Measurements from ENCODE around the gene BAZ1A. TPM values are rescaled to one million over a fixed set of nuclear protein-coding genes. Genes with fewer than 3 reads are reported as not detected.

The BAZ1A gene
- total and polyA plus RNA-seq, 4 donors = 4.5 to 44.9 (median 13.3) TPM

- 72% methylated on average over 1 of the region's 1 CpG for WGBS
- no peak overlapping the region for H3K4me3 ChIP-seq (ENCODE audit: low read depth in 1 of 3, low read length in 3 of 3)
- peaks cover 2 to 25% (median 11%) of the 10 kb centered on the region in 4 donors for H3K4me1 ChIP-seq (ENCODE audit: control insufficient read depth in 4 of 4, insufficient read depth in 4 of 4, low read length in 3 of 4)
Measured at GRCh38 chr14:34710006-34710405, 165.2 kb downstream of the BAZ1A start.

GRCh38 chr14:34707722-34708121, 167.4 kb downstream of the BAZ1A start:
- Histone ChIP-seq H3K9ac (ENCODE audit: low read depth in 1 of 2, low read length in 2 of 2) (no peak overlapping the region), H3K4me1 (ENCODE audit: control insufficient read depth in 4 of 4, insufficient read depth in 4 of 4, low read length in 3 of 4) (peaks cover 2 to 21% (median 11%) of the 10 kb centered on the region in 4 donors), H3K27me3 (ENCODE audit: control insufficient read depth in 4 of 4, insufficient read depth in 4 of 4, low read length in 3 of 4) (no peaks in the 10 kb centered on the region), H3K9me3 (ENCODE audit: control insufficient read depth in 4 of 4, low read length in 3 of 4) (no peaks in the 10 kb centered on the region), H3K36me3 (ENCODE audit: control insufficient read depth in 4 of 4, insufficient read depth in 3 of 4, low read depth in 1 of 4, low read length in 3 of 4) (peaks cover 2 to 7% (median 5%) of the 10 kb centered on the region in 4 donors), H3K27ac (ENCODE audit: low read depth in 1 of 2, low read length in 2 of 2) (no peak overlapping the region), H3K4me3 (ENCODE audit: low read depth in 1 of 3, low read length in 3 of 3) (no peak overlapping the region)
- WGBS = 87% methylated on average over 3 of the region's 3 CpGs
- TF ChIP-seq REST (IDR thresholded peaks at IDR 0.05) = no peak
- DNase-seq (ENCODE audit: low spot score) = no peak

More at GRCh38 chr14:34710006-34710405, 165.2 kb downstream of the BAZ1A start:
- no peak for TF ChIP-seq TAF1 (conservative IDR thresholded peaks at IDR 0.05)
- no peak for TF ChIP-seq REST (IDR thresholded peaks at IDR 0.05)
- TF ChIP-seq FOXA2 (IDR thresholded peaks at IDR 0.05) = no peak
- no peak for TF ChIP-seq HNF4G (IDR thresholded peaks at IDR 0.05)
- TF ChIP-seq JUND (IDR thresholded peaks at IDR 0.05) = no peak
- TF ChIP-seq ATF3 (IDR thresholded peaks at IDR 0.05) = no peak
- no peak for TF ChIP-seq HNF4A (conservative IDR thresholded peaks at IDR 0.05)
- no peak for TF ChIP-seq MAX (IDR thresholded peaks at IDR 0.05)
- Histone ChIP-seq H3K27ac (ENCODE audit: low read depth in 1 of 2, low read length in 2 of 2) (no peak overlapping the region), H3K9ac (ENCODE audit: low read depth in 1 of 2, low read length in 2 of 2) (no peak overlapping the region), H3K9me3 (ENCODE audit: control insufficient read depth in 4 of 4, low read length in 3 of 4) (no peaks in the 10 kb centered on the region), H3K27me3 (ENCODE audit: control insufficient read depth in 4 of 4, insufficient read depth in 4 of 4, low read length in 3 of 4) (no peaks in the 10 kb centered on the region), H3K36me3 (ENCODE audit: control insufficient read depth in 4 of 4, insufficient read depth in 3 of 4, low read depth in 1 of 4, low read length in 3 of 4) (peaks cover 2 to 8% (median 5%) of the 10 kb centered on the region in 4 donors)
- no peak for DNase-seq (ENCODE audit: low spot score)

Small RNA genes lying within 50 kb of the gene (small RNA-seq; reads per million reads assigned to genes)
- gene AL121603.1 = not detected
- not detected for gene RNU7-41P

Other genes starting within 250 kb of the BAZ1A start
- 10 to 100 TPM; 42.9 to 62.2 TPM for gene SNX6, start 245.2 kb downstream of the BAZ1A start, total RNA-seq
- gene SNX6, start 245.2 kb downstream of the BAZ1A start, polyA plus RNA-seq = 10 to 100 TPM; 23.5 to 41.1 TPM
- 10 to 100 TPM; 37.2 to 70.2 TPM for gene CFL2, start 160.8 kb downstream of the BAZ1A start, total RNA-seq
- gene CFL2, start 160.8 kb downstream of the BAZ1A start, polyA plus RNA-seq = 10 to 100 TPM; 55.1 to 76.1 TPM
- gene SRP54, start 107.6 kb upstream of the BAZ1A start, total RNA-seq = 100 to 1,000 TPM in 1 of 2 donors, 10 to 100 TPM in 1; 38.6 to 113 TPM
- gene SRP54, start 107.6 kb upstream of the BAZ1A start, polyA plus RNA-seq = 10 to 100 TPM; 32.6 to 38.2 TPM
- gene FAM177A1, start 170.9 kb upstream of the BAZ1A start, total RNA-seq = 10 to 100 TPM; 12.8 to 38.2 TPM
- gene FAM177A1, start 170.9 kb upstream of the BAZ1A start, polyA plus RNA-seq = 10 to 100 TPM; 40.7 to 69.5 TPM
- gene PPP2R3C, start 246.6 kb upstream of the BAZ1A start, total RNA-seq = 10 to 100 TPM in 1 of 2 donors, 1 to 10 TPM in 1; 9.8 to 19.4 TPM
- gene PPP2R3C, start 246.6 kb upstream of the BAZ1A start, polyA plus RNA-seq = 10 to 100 TPM in 1 of 2 donors, 1 to 10 TPM in 1; 6.9 to 14.6 TPM
- gene PRORP, start 247.2 kb upstream of the BAZ1A start, total RNA-seq = 10 to 100 TPM; 11.3 to 19.1 TPM
- 10 to 100 TPM; 12.0 to 16.8 TPM for gene PRORP, start 247.2 kb upstream of the BAZ1A start, polyA plus RNA-seq

All from liver (tissue), 10 donors.